Epithelial cell of prostate (primary cell): ENCODE results near the gene RGP1.

ENCODE experiments used
- DNase-seq: peaks from one replicate; pipeline ENCODE4 v3.0.0-alpha.2; 2011; ENCODE audit warnings: low read depth, low spot score
- H3K27ac ChIP-seq: fragments of 450-650 bp; 2 replicates; pipeline ENCODE4 v1.5.1; 2017; ENCODE audit warnings: mild to moderate bottlenecking

RGP1 gene

DNA sequence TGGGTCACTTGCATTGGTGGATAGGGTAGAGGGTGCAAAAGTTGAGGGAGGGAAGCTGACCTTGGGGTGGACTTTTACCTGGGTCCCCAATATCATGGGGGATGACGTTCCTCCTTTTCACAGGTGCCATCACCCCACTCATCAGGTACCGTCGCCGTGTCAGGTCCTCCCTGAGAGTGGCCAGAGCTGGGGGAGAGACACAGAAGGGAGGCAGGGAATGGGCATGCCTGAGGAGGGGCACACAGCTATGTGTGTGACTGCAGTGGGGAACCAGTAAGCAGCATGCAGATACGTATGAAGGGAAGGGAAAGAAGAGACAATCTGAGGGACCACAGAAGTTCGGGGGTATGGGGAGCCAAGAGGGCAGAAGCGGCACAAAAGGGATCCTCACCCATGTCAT is 10.2 kb upstream of the RGP1 start:
- DNase-seq: no peak
- no peak overlapping the region for H3K27ac ChIP-seq

DNA sequence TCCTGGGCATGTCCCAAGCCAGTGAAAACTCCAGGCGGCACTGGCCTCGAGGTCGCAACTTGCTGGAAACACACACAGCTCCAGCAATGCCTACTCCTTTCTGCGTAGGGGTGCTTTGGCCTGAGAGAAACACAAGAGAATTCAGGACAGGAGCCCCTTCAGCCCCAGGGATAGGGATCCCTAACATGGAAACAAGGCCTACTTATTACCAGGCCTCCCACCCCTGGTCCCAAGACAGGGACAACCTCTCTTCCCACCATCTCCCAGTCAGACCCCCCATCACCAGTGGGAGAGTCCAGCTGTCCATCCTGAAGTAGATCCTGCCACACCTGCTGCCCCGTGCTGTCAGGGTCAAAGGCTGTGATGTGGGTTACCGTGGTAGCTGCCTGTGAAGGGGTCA is 8.8 kb upstream of the RGP1 start:
- no peak overlapping the region for H3K27ac ChIP-seq
- no peak for DNase-seq

DNA sequence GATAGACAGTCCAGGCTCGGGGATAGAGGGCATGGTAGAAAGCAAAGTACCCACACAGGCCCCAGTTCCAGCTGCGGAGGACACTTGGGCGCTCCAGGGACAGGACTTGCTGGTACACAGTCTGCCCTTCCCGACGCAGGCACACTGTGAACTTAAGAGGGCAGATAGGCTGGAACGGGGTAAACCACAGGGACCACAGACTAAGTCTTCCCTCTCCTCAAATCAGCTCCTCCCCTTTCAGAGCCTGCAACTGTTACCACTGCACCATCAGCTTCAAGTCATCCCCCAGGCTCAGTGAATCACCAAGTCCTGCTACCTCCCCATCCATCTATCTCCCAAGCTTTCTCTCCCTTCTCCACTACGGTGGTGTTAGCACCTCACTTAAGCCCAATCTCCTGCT is 7.3 kb upstream of the RGP1 start:
- no peak for DNase-seq
- no peak overlapping the region for H3K27ac ChIP-seq

DNA sequence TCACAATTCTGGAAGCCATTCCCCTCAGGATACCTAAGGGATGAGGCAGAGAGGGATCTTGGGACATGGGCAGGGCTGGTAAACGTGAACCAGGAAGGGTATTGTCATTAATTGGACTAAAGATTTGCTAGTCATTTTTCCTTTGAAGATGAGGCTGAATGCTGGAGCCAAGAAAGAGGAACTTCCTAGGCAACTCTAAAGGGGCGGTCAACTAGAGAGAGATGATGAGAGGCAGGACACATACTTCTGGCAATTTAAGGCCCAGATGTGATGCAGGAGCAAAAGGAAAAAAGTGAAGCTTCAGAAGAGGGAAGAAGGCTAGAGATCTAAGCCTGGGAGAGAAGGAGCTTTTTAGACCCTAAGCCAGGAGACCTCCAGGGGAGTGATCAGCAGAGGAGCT is 5.6 kb upstream of the RGP1 start:
- H3K27ac ChIP-seq: no peak overlapping the region
- DNase-seq: no peak

DNA sequence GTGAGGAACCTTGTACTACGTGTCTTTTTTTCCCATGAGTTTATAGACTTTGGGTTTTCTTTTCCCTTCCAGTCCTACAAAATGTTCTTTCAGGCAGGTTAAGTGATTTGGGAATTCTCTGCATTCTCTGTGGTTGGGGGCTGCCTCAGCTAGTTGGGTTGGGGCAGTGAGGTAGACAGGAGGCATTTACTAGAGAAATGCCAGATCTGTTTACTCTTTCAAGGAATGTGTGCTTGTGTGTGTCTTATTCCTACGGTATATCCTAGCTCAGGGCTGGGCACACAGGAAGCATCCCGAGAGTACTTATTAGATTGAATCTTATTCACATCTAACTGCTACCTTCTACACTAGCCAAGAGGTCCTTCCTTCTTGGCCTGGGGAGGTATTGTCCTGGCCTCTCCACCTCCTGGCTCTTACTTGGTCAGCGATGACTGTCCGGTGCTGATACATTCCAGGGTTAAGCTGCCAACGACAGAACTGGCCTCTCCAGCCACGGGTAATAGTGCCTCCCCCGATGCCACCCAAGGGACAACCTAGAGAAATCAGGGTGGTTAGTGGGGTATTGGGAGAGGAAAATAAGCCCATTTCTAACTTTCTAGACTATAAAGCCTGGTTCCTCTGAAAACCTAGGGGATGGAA is 5.1 kb upstream of the RGP1 start:
- no peak for DNase-seq

DNA sequence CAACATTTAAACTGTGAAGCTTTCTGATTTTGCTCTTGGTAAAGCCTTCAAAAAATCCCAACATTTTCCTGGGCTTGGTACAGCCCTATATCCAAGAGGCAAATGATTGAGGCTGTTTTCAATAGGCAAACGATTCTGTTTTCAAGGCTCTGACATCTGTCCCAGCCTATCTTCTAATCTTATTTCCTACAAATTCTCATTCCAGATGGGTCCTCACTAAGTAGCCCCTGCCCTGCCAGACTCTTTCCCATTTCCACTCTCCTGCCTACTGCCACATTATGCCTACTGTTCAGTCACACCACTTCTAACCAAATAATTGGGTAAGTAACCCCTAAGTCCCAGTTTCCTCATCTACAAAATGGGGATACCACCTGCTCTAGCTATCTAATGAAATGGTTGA is 3.5 kb upstream of the RGP1 start:
- no peak for DNase-seq
- no peak overlapping the region for H3K27ac ChIP-seq

More for the DNA sequence above, 5.1 kb upstream of the RGP1 start:
- H3K27ac ChIP-seq: no peak overlapping the region

DNA sequence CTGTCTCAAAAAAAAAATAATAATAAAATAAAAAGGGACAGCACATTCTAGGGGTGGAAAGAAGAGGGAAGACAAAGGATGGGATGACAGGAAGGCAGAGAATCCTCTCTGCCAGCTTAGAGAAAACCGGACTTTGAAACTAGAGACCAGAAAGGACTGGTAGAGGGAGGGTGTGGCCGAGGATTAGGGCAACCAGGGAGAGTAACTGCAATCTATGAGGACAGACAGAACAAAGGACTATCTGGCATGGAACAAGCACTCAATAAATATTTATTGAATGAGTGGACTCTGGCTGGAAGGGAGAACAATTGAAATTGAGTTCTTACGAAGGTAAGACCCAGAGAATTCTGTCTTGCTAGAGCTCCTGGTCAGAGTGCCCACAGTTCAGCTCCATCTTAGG is 2.5 kb upstream of the RGP1 start:
- DNase-seq: no peak
- peak overlapping the region; percentile 87 for H3K27ac ChIP-seq

DNA sequence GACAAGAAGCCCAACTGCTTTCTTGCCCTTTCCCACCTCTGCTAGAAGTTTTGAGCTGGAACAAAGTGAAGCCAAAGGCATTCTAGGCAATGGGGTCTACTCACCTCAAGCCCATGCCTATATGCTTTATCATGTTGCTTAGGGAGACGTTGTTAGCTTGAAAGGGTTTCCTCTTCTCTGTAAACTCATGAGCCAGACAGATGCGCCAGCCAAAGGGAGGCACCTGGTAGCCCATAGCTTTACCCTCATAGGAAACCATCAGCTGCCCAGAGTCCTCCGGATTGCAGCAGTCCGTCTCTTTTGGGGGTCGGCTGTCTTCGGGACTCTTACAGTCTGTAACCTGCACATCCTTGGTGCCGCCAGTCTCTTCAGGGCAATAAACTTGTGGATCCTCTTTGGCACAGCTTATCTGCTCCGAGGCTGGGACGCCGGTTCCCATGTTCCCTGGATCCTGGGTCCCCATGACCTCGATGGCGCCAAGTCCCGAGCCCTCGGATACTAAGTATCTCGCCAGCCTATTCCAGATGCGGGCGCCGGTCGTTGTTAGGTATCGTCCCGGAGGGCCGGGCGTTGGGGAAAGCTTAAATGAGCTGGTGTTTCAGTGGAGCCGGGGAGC is 737 bp upstream of the RGP1 start:
- no peak for DNase-seq
- peak overlapping the region; percentile 87 for H3K27ac ChIP-seq

DNA sequence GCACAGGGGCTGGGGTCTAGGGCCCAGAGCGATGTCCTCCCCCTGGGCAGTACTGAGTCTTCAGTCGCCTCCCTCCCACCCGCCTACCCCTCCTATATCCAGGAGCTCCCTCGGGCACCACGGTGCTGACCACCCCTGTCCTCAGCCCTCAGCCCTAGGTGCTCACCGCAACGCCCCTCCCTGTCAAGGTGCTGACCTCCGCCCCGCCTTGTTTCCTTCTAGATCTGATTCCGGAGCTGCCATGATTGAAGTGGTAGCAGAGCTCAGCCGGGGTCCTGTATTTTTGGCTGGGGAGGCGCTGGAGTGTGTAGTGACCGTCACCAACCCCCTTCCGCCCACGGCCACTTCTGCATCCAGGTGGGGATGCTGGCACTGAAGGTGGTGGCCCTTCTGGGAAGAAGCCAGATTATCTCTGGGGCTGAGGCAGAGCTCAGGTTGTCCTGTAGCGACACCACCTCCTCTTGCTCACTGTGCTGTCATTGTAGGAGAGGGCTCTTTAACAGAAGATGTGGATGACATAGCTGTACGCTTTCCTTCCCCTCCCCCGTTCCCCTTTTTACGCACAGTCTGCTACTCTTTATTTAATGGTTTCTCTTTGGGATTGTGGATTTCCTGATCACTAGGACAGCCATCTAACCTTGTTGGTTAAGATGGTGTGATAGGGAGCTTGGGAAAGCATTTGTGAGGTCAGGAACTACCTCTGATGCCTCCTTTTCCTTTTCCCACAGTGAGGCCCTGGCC is 598 bp downstream of the RGP1 start:
- no peak for DNase-seq

DNA sequence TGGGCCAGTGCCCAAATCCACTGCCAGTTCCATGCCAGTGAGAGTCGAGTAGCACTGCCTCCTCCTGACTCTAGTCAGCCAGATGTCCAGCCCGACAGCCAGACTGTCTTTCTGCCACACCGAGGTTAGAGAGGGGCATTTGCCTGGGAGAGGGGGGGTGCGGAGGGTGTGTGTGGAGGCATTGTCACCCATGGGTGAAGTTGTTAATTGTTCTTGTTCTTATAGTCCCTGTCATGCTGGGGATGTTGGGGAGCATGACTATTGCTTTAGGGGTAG is 1.1 kb downstream of the RGP1 start:
- H3K27ac ChIP-seq: peak overlapping the region; percentile 87
- DNase-seq: no peak

More for the DNA sequence above, 598 bp downstream of the RGP1 start:
- H3K27ac ChIP-seq: peak overlapping the region; percentile 87

DNA sequence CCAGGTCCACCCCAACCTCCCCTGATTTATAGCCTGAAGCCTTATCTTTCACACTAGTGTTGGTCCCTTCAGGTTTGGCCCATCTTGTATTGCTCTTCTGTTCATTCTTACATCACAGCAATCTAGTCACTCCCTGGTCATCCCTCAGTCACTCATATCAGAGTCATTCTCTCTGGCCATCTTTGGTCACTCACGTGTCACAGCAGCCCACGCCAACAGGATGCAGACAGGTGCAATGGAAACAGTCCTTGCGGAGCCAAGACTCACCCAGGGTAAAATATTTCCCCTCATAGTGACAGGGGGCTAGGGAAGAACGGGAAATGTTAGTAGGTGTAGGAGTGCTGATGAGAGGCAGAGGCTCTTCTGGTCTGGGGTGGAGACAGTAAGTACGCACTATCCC is 4.4 kb downstream of the RGP1 start:
- DNase-seq: no peak
- H3K27ac ChIP-seq: no peak overlapping the region

DNA sequence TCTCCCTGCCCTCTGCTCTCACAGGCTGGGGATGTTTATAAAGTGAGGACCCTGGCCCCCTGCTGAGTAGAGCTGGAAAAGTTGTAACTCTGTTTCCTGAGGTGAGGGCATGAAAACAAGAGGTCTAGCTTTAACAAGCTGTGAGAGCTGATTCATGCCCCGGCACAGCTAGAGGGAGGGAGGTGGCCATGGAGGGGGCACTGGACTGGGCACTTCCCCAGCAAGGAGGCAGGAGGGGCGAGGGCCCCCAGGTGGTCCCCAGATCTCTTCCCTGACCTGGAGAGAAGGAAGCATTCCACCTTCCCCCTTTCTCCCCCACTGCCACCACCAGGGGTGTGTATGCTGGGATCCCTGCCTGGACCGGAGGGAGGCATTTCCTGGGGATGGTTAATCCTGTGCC is 5.2 kb downstream of the RGP1 start, which contains the start of gene MSMP:
Gene MSMP (minus strand): TSS at position 13 of the 400 bp plus-strand sequence. CDS start 147 bp downstream, outside the sequence.
- DNase-seq: no peak
- no peak within 1 kb of the TSS for H3K27ac ChIP-seq

DNA sequence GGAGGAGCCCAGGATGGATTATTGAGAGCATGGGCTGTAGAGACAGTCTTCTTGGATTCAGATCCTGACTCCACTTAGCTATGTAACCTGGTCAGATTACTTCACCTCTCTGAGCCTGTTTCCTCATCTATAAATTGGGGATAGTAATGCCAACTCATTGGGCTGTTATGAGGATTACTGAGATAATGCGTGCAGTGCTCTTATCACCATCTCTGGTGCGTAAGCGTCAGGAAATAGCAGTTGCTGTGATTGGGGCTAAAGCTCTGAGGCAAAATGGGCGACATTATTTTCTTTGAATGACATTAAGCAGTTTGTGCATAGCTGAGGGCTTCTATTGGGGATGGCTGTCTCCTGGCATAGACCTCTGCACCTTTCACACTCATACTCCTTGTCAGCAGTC is 6.0 kb downstream of the RGP1 start:
- H3K27ac ChIP-seq: no peak overlapping the region
- no peak for DNase-seq

DNA sequence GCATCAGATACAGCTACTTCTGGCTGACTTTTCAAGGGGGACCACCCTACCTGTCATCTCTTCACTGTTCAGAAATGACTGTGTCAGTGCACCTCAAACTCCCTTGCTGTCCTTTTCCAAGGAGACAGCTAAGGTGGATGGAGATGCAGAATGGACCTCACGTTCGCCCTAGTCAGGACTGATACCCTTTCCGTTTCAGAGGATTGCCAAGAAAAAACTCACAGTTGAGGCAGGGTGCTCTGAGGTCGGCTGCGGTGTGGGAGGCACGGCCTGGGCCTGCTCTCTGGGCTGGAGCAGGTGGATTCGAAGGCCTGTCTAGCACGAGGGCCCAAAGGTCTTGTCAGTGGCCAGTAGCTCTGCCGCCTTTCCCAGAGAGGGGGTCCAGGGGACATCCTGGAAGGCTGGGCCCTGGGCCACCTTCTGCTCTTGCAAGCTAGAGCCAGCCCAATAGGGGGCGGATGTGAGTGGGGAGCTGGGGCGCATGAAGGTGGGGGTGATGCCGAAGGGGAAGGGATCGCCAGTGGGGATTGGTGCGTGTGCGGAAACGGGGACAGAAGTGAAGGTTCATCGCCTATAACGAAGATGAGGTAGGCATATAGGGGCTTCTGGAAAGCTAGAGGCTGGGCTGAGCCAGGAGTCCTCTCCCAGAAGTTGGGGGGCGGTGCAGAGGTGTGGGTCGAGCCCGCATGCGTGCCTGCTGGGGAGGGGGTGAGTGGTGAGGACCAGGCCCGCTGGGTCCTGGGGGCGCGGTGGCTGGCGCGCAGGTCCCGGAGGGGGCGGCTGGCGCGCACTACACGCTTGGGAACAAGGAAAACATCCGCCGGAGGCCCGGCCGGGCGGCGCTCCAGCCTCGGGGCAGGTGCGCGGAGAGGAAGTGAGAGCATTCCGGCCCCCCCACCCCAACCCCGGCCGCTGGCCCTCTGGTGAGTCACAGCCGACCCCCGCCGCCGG is 7.5 kb downstream of the RGP1 start:
- DNase-seq: no peak
- peak overlapping the region; percentile 88 for H3K27ac ChIP-seq

DNA sequence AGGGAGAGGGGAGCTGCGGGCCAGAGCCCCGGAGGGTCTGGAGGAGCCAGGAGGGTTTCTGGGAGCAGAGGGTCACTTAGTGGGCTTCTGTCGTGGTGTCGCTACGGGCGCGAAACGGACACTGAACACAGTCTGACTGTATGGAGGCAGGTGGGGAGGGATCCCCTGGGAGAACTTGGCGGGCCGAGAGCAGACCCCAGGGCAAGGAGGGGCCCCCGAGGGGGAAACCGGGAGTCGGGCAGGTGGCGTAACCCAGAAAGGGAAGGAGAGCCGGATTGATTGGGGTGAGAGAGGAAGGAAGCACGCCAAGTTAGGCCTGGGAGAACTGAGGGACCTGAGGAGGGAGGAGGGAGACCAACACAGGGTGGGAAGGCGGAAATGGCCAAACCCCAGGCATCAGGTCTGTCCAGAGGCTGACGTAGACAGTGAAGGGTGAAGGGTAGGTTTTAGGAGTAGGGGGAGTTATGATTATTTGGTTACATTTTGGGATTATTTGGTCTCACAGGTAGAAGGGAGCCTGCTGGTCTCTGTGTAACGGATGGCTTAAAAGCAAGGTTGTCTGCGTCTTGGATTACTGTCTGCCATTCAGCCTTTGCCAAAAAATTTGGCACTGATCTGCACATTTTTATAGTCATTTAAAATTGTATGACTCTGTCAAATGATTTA is 8.3 kb downstream of the RGP1 start:
- peak overlapping the region; percentile 88 for H3K27ac ChIP-seq
- DNase-seq: no peak

DNA sequence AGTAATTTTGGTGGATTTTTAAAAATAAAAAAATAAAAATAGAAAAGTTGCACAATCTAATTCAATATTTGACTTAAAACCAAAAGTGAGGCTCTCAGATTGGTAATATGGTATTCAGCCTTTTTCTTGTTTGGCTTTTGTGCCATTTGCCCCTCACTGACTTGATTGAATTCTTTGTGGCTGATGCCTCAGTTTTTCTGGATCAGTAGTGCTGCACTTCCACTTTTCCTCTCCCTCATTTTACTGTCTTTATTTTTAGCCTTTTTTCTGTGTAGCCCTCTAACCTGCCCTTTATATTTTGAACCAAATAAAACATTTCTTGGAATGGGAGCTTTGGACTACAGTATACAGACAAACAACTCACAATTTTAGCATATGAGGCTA is 8.8 kb downstream of the RGP1 start:
- no peak for DNase-seq
- peak overlapping the region; percentile 88 for H3K27ac ChIP-seq

DNA sequence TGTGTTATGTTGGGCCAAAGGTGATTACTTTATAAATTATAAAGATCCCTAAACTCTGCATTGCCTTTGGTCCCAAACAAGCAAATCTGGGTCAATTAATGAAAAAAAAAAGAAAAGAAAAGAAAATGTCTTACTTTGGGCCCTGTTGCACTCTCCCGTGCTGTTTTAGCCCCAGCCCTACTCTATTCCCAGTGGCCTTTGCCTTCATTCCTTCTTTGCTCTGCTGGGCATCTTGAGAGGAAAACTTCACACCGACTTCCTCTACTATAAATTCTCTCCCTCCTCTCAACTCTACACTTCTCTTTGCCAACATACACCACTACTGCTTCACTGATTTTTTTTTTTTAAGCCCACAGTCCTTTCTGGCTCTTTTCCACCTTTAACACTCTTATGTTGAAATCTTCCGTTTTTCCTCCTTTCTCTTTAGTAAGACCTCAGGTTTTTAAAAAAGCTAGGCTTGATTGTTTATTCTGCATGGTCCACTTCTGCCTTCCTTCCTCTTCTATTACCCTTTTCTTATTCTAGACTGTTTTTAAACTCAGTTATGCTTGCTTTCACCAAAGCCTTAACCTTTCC is 9.5 kb downstream of the RGP1 start:
- H3K27ac ChIP-seq: peak overlapping the region; percentile 88
- DNase-seq: no peak

DNA sequence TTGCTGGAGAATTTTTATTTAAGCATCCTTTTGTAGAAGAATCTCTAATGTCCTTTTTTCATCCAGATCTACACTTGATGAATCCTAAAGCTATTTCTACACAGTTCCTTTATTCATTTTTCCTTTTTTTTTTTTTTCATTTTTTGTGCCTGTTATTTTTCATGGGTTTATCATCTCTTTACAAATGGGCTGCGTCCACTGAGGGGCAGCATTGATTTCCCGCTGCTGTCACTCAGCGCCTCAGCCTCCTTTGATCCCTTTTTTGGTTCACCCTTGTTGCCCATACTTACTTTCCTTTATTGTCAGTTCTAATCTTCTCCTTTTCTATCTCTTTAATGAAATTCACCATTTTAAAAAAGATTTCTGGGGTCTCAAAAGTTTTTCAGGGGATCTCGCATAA is 10.7 kb downstream of the RGP1 start:
- no peak overlapping the region for H3K27ac ChIP-seq
- no peak for DNase-seq

DNA sequence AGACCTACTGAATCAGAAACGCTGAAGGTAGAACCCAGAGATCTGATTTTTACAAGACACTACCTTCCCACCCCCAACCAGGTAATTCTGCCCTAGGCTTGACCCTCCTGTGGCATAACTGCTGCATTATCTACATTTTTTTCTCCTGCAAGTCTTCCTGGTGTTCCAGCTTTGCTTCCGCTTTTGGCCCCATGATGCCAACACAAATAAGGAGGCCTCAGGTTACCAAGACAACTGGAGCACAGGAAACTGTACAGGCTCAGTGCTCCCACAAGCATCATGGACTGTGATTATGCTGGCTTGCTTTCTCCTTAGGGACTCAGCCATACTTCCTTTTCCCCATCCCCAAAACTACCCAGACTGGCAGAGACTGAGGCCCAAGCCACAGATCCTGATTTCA is 11.6 kb downstream of the RGP1 start:
- no peak for DNase-seq
- no peak overlapping the region for H3K27ac ChIP-seq

DNA sequence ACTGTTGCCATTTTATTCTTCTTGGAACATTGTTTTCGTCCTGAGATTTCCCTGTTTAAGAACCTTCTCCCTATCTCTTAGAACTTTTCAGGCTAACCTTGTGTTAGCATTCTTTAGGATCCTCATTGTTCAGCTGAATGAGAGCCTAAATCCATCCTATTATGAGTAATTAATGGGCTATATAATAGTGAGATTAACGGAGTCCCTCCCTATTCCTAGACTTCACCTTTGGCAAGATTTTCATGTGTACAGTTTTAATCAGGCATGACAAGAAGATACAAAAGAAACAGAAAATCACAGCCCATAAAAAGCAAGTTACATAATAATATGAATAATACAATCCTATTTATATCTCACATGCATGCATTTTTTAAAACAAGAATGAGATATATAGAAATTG is 14.1 kb downstream of the RGP1 start:
- no peak overlapping the region for H3K27ac ChIP-seq
- no peak for DNase-seq
